GM18499 (cell line): ENCODE data around the gene CUL5.
"Not testable (repeated sequence)": the region's sequence is repeated elsewhere in the genome, so short reads cannot be mapped to it uniquely, and the experiment has no call there.

Source experiments
- ATAC-seq: cut with Tn5 transposase; IDR thresholded peaks from one replicate; pipeline ENCODE4 v1.9.1; 2021; ENCODE audit warnings: moderate number of reproducible peaks; ENCODE audit not compliant: insufficient read depth, unreplicated experiment

CUL5 gene

GRCh38 chr11:108019870-108020540 is 11.3 kb downstream of the CUL5 start:
- no peak for ATAC-seq

GRCh38 chr11:108025387-108026080 is 16.8 kb downstream of the CUL5 start:
- peak; percentile 86 for ATAC-seq

GRCh38 chr11:108027057-108027456 is 18.4 kb downstream of the CUL5 start:
- no peak for ATAC-seq

GRCh38 chr11:108028822-108029441 is 20.2 kb downstream of the CUL5 start:
- not testable (repeated sequence) for ATAC-seq

GRCh38 chr11:108031604-108032003 is 22.9 kb downstream of the CUL5 start:
- not testable (repeated sequence) for ATAC-seq

- ATAC-seq, result no peak
These were observed 24.1 kb downstream of the CUL5 start for GRCh38 chr11:108032800-108033199.

- ATAC-seq, result no peak
These were observed 25.3 kb downstream of the CUL5 start for GRCh38 chr11:108034034-108034433.

GRCh38 chr11:108034952-108035351 is 26.3 kb downstream of the CUL5 start:
- no peak for ATAC-seq

GRCh38 chr11:108035690-108036089 is 27.0 kb downstream of the CUL5 start:
- ATAC-seq, result no peak

GRCh38 chr11:108037211-108037610 is 28.5 kb downstream of the CUL5 start:
- no peak for ATAC-seq

GRCh38 chr11:108037636-108038035 is 28.9 kb downstream of the CUL5 start:
- ATAC-seq, result no peak

- ATAC-seq, result no peak
These were observed 39.6 kb downstream of the CUL5 start for GRCh38 chr11:108048269-108048668.

GRCh38 chr11:108062336-108062735 is 53.6 kb downstream of the CUL5 start:
- ATAC-seq, result no peak

GRCh38 chr11:108063410-108063809 is 54.7 kb downstream of the CUL5 start:
- no peak for ATAC-seq

- no peak for ATAC-seq
These were observed 61.2 kb downstream of the CUL5 start for GRCh38 chr11:108069947-108070346.

- no peak for ATAC-seq
These were observed 76.1 kb downstream of the CUL5 start for GRCh38 chr11:108084811-108085210.

- ATAC-seq, result no peak
These were observed 77.0 kb downstream of the CUL5 start for GRCh38 chr11:108085672-108086071.

GRCh38 chr11:108092134-108092533 is 83.4 kb downstream of the CUL5 start:
- ATAC-seq, result no peak

GRCh38 chr11:108093128-108093904 is 84.6 kb downstream of the CUL5 start:
- ATAC-seq, result no peak

GRCh38 chr11:108097179-108097578 is 88.5 kb downstream of the CUL5 start:
- no peak for ATAC-seq
